HepG2 (cell line): ENCODE measurements around the gene PURB. TPM values are rescaled to one million over a fixed set of nuclear protein-coding genes. Genes with fewer than 3 reads are reported as not detected.

Experiments used
- AGO1 ChIP-seq: fragments of 200-400 bp; formaldehyde crosslinking; IDR thresholded peaks from 2 replicates; pipeline ENCODE4 v1.6.1; 2017; ENCODE audit warnings: mild to moderate bottlenecking, low read depth, low read length, moderate library complexity; ENCODE audit not compliant: poor library complexity, severe bottlenecking
- BATF2 ChIP-seq: sonication (generic); formaldehyde crosslinking; IDR thresholded peaks from 2 replicates; pipeline ENCODE4 v1.8.0; 2022; ENCODE audit warnings: mild to moderate bottlenecking, missing genetic modification reagents, moderate library complexity
- CSRNP1 ChIP-seq: sonication (generic); formaldehyde crosslinking; IDR thresholded peaks from 2 replicates; pipeline ENCODE4 v1.8.1; 2023; ENCODE audit warnings: mild to moderate bottlenecking, missing genetic modification reagents
- DMAP1 ChIP-seq: IDR thresholded peaks from 2 replicates; pipeline ENCODE4 v1.6.1; 2016
- HIVEP1 ChIP-seq: sonication (generic); formaldehyde crosslinking; IDR thresholded peaks from 2 replicates; pipeline ENCODE4 v1.4.0; 2020; ENCODE audit warnings: mild to moderate bottlenecking, missing genetic modification reagents
- HNF4A ChIP-seq: sonication (generic); formaldehyde crosslinking; IDR thresholded peaks from 2 replicates; pipeline ENCODE4 v1.4.0; 2020; ENCODE audit warnings: missing genetic modification reagents
- MIER2 ChIP-seq: IDR thresholded peaks from 2 replicates; pipeline ENCODE4 v1.6.1; 2016; ENCODE audit warnings: missing biosample characterization, missing genetic modification reagents
- NCOR1 ChIP-seq: fragments of 200-600 bp; sonication (generic); IDR thresholded peaks from 2 replicates; pipeline ENCODE4 v1.7.0; 2017; ENCODE audit warnings: antibody characterized with exemption, low read length, borderline replicate concordance
- NFKBIZ ChIP-seq: IDR thresholded peaks from 2 replicates; pipeline ENCODE4 v1.6.1; 2018; ENCODE audit warnings: missing genetic modification reagents, missing compliant biosample characterization
- RBAK ChIP-seq: sonication (generic); formaldehyde crosslinking; IDR thresholded peaks from 2 replicates; pipeline ENCODE4 v1.5.1; 2020; ENCODE audit warnings: mild to moderate bottlenecking, missing genetic modification reagents
- RBM22 ChIP-seq: fragments of 200-400 bp; formaldehyde crosslinking; optimal IDR thresholded peaks from 2 replicates; pipeline ENCODE3; 2017; ENCODE audit warnings: mild to moderate bottlenecking, low read length, moderate library complexity
- SNAI1 ChIP-seq: sonication (generic); formaldehyde crosslinking; IDR thresholded peaks from 2 replicates; pipeline ENCODE4 v1.5.0; 2020; ENCODE audit warnings: mild to moderate bottlenecking, missing genetic modification reagents, borderline replicate concordance
- WIZ ChIP-seq: sonication (generic); formaldehyde crosslinking; IDR thresholded peaks from 2 replicates; pipeline ENCODE4 v1.5.1; 2020; ENCODE audit warnings: mild to moderate bottlenecking, missing genetic modification reagents
- ZNF264 ChIP-seq: sonication (generic); formaldehyde crosslinking; IDR thresholded peaks from 2 replicates; pipeline ENCODE4 v1.4.0; 2020; ENCODE audit warnings: missing genetic modification reagents
- ZNF354B ChIP-seq: sonication (generic); formaldehyde crosslinking; IDR thresholded peaks from 2 replicates; pipeline ENCODE4 v1.8.0; 2022; ENCODE audit warnings: mild to moderate bottlenecking, missing genetic modification reagents
- ZNF431 ChIP-seq: sonication (generic); formaldehyde crosslinking; IDR thresholded peaks from 2 replicates; pipeline ENCODE4 v1.9.0; 2022; ENCODE audit warnings: missing genetic modification reagents, low read depth, mild to moderate bottlenecking, borderline replicate concordance
- ZNF44 ChIP-seq: sonication (generic); formaldehyde crosslinking; IDR thresholded peaks from 2 replicates; pipeline ENCODE4 v1.5.1; 2020; ENCODE audit warnings: mild to moderate bottlenecking, missing genetic modification reagents
- ZNF451 ChIP-seq: sonication (generic); formaldehyde crosslinking; IDR thresholded peaks from 2 replicates; pipeline ENCODE4 v1.5.0; 2020; ENCODE audit warnings: mild to moderate bottlenecking, missing genetic modification reagents
- ZNF609 ChIP-seq: sonication (generic); formaldehyde crosslinking; IDR thresholded peaks from 2 replicates; pipeline ENCODE4 v1.4.0; 2020; ENCODE audit warnings: mild to moderate bottlenecking, missing genetic modification reagents, borderline replicate concordance
- ZNF615 ChIP-seq: sonication (generic); formaldehyde crosslinking; IDR thresholded peaks from 2 replicates; pipeline ENCODE4 v1.5.0; 2020; ENCODE audit warnings: mild to moderate bottlenecking, missing genetic modification reagents, borderline replicate concordance
- ZNF652 ChIP-seq: IDR thresholded peaks from 2 replicates; pipeline ENCODE4 v1.6.1; 2016; ENCODE audit warnings: low read depth, borderline replicate concordance
- polyA plus RNA-seq, 8 experiments: library from polyadenylated mRNA; depleted of rRNA in 3 of 8; stranded (reverse) in 7 of 8; unstranded in 1 of 8; fragments of >200 nt; fragmentation: Illumina TruSeq in 4 of 8; extraction: Trizol in 4 of 8; gene quantifications; 2 replicates each; pipeline versions ENCODE4 v1.2.1 to v1.2.3, GENCODE V29; 2011 to 2016; ENCODE audit warnings: low read depth in 4 of 8, missing spikeins in 1 of 8, mixed read lengths in 1 of 8; ENCODE audit not compliant: insufficient read depth in 1 of 8
- total RNA-seq, 5 experiments: library from RNA; depleted of rRNA; stranded (reverse); fragments of >200 nt; fragmentation: Illumina TruSeq; extraction: Trizol; gene quantifications; 2 replicates each; pipeline ENCODE4 v1.2.3, GENCODE V29; 2016; ENCODE audit warnings: low read depth in 1 of 5

The PURB gene
- total and polyA plus RNA-seq, 2 of the 13 experiments (the other 11 are each of a cell fraction or from before 2014, with no cell fraction given): 2.3 to 4.3 TPM

- TF ChIP-seq ZNF264 (no peak), RBAK (CRISPR knock-in tag) (no peak), ZNF431 (CRISPR knock-in tag) (peak; percentile 58; the same call in 1 of the 2 replicates), NFKBIZ (CRISPR knock-in tag) (no peak), ZNF44 (CRISPR knock-in tag) (0 out of 2 replicates have a peak, but pooled peaks have one; percentile 67), ZNF652 (no peak), MIER2 (0 out of 2 replicates have a peak, but pooled peaks have one; percentile 16), DMAP1 (CRISPR knock-in tag) (peak; percentile 71; the same call in 1 of the 2 replicates), SNAI1 (CRISPR knock-in tag) (no peak), HNF4A (CRISPR knock-in tag) (no peak), RBM22 (no peak), BATF2 (no peak; the same call in 1 of the 2 replicates), ZNF609 (CRISPR knock-in tag) (no peak), ZNF615 (CRISPR knock-in tag) (no peak), HIVEP1 (0 out of 2 replicates have a peak, but pooled peaks have one; percentile 51), ZNF354B (peak; percentile 57; the same call in 1 of the 2 replicates), CSRNP1 (CRISPR knock-in tag) (peak; percentile 76), WIZ (peak; percentile 64; the same call in 1 of the 2 replicates), AGO1 (no peak), NCOR1 (no peak), ZNF451 (CRISPR knock-in tag) (no peak; the same call in 1 of the 2 replicates)
These were observed at the start of gene PURB (continued) for GRCh38 chr7:44885394-44886317.
